Fibroblast of villous mesenchyme (primary cell): ENCODE results near the gene TMEM151B. TPM values are rescaled to one million over a fixed set of nuclear protein-coding genes. Genes with fewer than 3 reads are reported as not detected.

Experiments
- DNase-seq: peaks from one replicate; pipeline ENCODE4 v3.0.0-alpha.2; 2010; ENCODE audit warnings: low read depth
- H3K4me3 ChIP-seq: 2 replicates; pipeline ENCODE4 v1.5.1; 2011; ENCODE audit warnings: low read depth, mild to moderate bottlenecking, low read length
- CTCF ChIP-seq: IDR thresholded peaks from 2 replicates; pipeline ENCODE4 v1.5.1; 2012; ENCODE audit warnings: low read depth, mild to moderate bottlenecking, low read length; ENCODE audit not compliant: insufficient read depth
- total RNA-seq: library from RNA; depleted of rRNA; stranded (reverse); fragments of >200 nt; gene quantifications from 2 replicates; pipeline ENCODE4 v1.2.3, GENCODE V29; 2012

The TMEM151B gene
- total RNA-seq, 1 donor, result not detected

- no peak for TF ChIP-seq CTCF
- DNase-seq, result no peak
- H3K4me3 ChIP-seq, result peak overlapping the region; percentile 79
These were observed 5.9 kb upstream of the TMEM151B start for GRCh38 chr6:44264154-44265006.

- peak within 1 kb of the TSS; percentile 79 for H3K4me3 ChIP-seq
- TF ChIP-seq CTCF, result peak; percentile 28
- peak; percentile 90 for DNase-seq
These were observed 5.1 kb upstream of the TMEM151B start, which contains the start of gene NFKBIE for GRCh38 chr6:44265007-44265721. TSS of gene NFKBIE (minus strand) at chr6:44265551. CDS start at chr6:44265346, 205 bp downstream.

GRCh38 chr6:44265722-44266233 is 4.5 kb upstream of the TMEM151B start:
- H3K4me3 ChIP-seq, result peak overlapping the region; percentile 79
- no peak for DNase-seq
- no peak for TF ChIP-seq CTCF

GRCh38 chr6:44266347-44266746 is 3.9 kb upstream of the TMEM151B start:
- no peak for DNase-seq
- TF ChIP-seq CTCF, result no peak
- no peak overlapping the region for H3K4me3 ChIP-seq

GRCh38 chr6:44267252-44267651 is 3.0 kb upstream of the TMEM151B start:
- DNase-seq, result no peak
- no peak for TF ChIP-seq CTCF
- H3K4me3 ChIP-seq, result no peak overlapping the region

GRCh38 chr6:44268095-44268628 is 2.1 kb upstream of the TMEM151B start:
- peak; percentile 54 for DNase-seq

More at GRCh38 chr6:44268095-44268628, 2.1 kb upstream of the TMEM151B start:
- no peak overlapping the region for H3K4me3 ChIP-seq
- TF ChIP-seq CTCF, result peak; percentile 97
